HUDEP-2 (cell line): Measurements from ENCODE around the gene RSPH1.

Source experiments
- DNase-seq, 76 experiments: peaks; one replicate each; lab custom pipeline; 2025; ENCODE audit not compliant: unreplicated experiment in 76 of 76; lab: John Stamatoyannopoulos, UW

RSPH1 gene

GRCh38 chr21:42452401-42453223 is 43.4 kb downstream of the RSPH1 start:
- DNase-seq = no peak

GRCh38 chr21:42451941-42452340 is 44.1 kb downstream of the RSPH1 start:
- no peak for DNase-seq

GRCh38 chr21:42448686-42449085 is 47.3 kb downstream of the RSPH1 start:
- DNase-seq = no peak

- DNase-seq = no peak
Observed at GRCh38 chr21:42447732-42448131, 48.3 kb downstream of the RSPH1 start.

GRCh38 chr21:42447182-42447581 is 48.8 kb downstream of the RSPH1 start:
- DNase-seq = no peak

- no peak for DNase-seq
Observed at GRCh38 chr21:42446531-42446930, 49.5 kb downstream of the RSPH1 start.

GRCh38 chr21:42445311-42445710 is 50.7 kb downstream of the RSPH1 start:
- no peak for DNase-seq

GRCh38 chr21:42444745-42445059 is 51.3 kb downstream of the RSPH1 start:
- no peak for DNase-seq

- DNase-seq = no peak
Observed at GRCh38 chr21:42443876-42444744, 51.9 kb downstream of the RSPH1 start.

- DNase-seq = no peak
Observed at GRCh38 chr21:42443181-42443785, 52.7 kb downstream of the RSPH1 start.

GRCh38 chr21:42441963-42442362 is 54.1 kb downstream of the RSPH1 start:
- no peak for DNase-seq

GRCh38 chr21:42440187-42440792 is 55.7 kb downstream of the RSPH1 start:
- DNase-seq = no peak

GRCh38 chr21:42439284-42440186 is 56.5 kb downstream of the RSPH1 start:
- DNase-seq = no peak

- no peak for DNase-seq
Observed at GRCh38 chr21:42438316-42439205, 57.5 kb downstream of the RSPH1 start.

- no peak for DNase-seq
Observed at GRCh38 chr21:42437786-42438185, 58.2 kb downstream of the RSPH1 start.

- no peak for DNase-seq
Observed at GRCh38 chr21:42436914-42437313, 59.1 kb downstream of the RSPH1 start.

- DNase-seq = no peak
Observed at GRCh38 chr21:42435833-42436232, 60.2 kb downstream of the RSPH1 start.

GRCh38 chr21:42435401-42435800 is 60.6 kb downstream of the RSPH1 start:
- no peak for DNase-seq

- DNase-seq = no peak
Observed at GRCh38 chr21:42434884-42435283, 61.1 kb downstream of the RSPH1 start.
